Prostate gland (tissue), 2 donors: ENCODE data around the gene HOXA7. TPM values are rescaled to one million over a fixed set of nuclear protein-coding genes. Genes with fewer than 3 reads are reported as not detected.

Experiments used
- DNase-seq: peaks from one replicate; pipeline ENCODE4 v3.0.0-alpha.2; 2019; ENCODE audit warnings: low spot score
- H3K27ac ChIP-seq, 2 donors: fragments of 200-600 bp; sonication (generic); 2 replicates each; pipeline ENCODE4 v1.5.1; 2017 to 2019
- H3K27me3 ChIP-seq: fragments of 200-600 bp; sonication (generic); replicated peaks from 2 replicates; pipeline ENCODE4 v1.5.1; 2019; ENCODE audit not compliant: insufficient read depth
- H3K36me3 ChIP-seq, 2 donors: fragments of 200-600 bp; sonication (generic); 1 replicate in 1 of 2; 2 replicates in 1 of 2; pipeline versions ENCODE4 v1.5.1 to v1.8.1; 2017 to 2019
- H3K4me1 ChIP-seq: fragments of 200-600 bp; sonication (generic); replicated peaks from 2 replicates; pipeline ENCODE4 v1.5.1; 2019
- H3K4me3 ChIP-seq, 2 donors: fragments of 200-600 bp; sonication (generic); 2 replicates each; pipeline ENCODE4 v1.5.1; 2017 to 2019
- H3K9me3 ChIP-seq: fragments of 200-600 bp; sonication (generic); 2 replicates; pipeline ENCODE4 v1.5.1; 2017
- CTCF ChIP-seq, 4 experiments: fragments of 200-600 bp in 2 of 4; fragments of 450-650 bp in 2 of 4; sonication (generic) in 2 of 4; IDR thresholded peaks; 1 replicate in 3 of 4; 2 replicates in 1 of 4; pipeline ENCODE4 v1.5.1; 2016 to 2019; ENCODE audit warnings: antibody characterized with exemption in 4 of 4, mild to moderate bottlenecking in 2 of 4, moderate library complexity in 2 of 4
- POLR2A ChIP-seq: fragments of 450-650 bp; IDR thresholded peaks from one replicate; pipeline ENCODE4 v1.6.1; 2016; ENCODE audit warnings: antibody characterized with exemption, mild to moderate bottlenecking
- POLR2AphosphoS5 ChIP-seq: sonication (generic); formaldehyde crosslinking; IDR thresholded peaks from one replicate; pipeline ENCODE4 v1.6.1; 2017; ENCODE audit warnings: antibody characterized with exemption
- WGBS: methylation state at CpG from one replicate; pipeline ENCODE4 v1.1.5; 2018; 5-methylcytosine and 5-hydroxymethylcytosine counted together
- intact Hi-C: fragments of 100-400 bp; cut with DNase I; formaldehyde crosslinking; loops from one replicate; pipeline ENCODE4 v1.14.2; 2022
- total RNA-seq, 2 donors: library from RNA; depleted of rRNA; stranded (reverse); fragments of >200 nt; gene quantifications; one replicate each; pipeline ENCODE4 v1.1.0, GENCODE V29; 2016

Gene HOXA7
- total RNA-seq, 2 donors from 2014 or later = 2.2 to 4.6 TPM

- WGBS = 14% methylated on average over 22 of the region's 22 CpGs
- Histone ChIP-seq H3K4me3 (peak overlapping the region; percentile 35 to 90), H3K36me3 (no peaks in the 10 kb centered on the region), H3K27ac (peak overlapping the region; percentile 96 to 97), H3K4me1 (peaks cover 16% of the 10 kb centered on the region), H3K9me3 (no peaks in the 10 kb centered on the region), H3K27me3 (no peaks in the 10 kb centered on the region)
- intact Hi-C loops = no loop called here
- TF ChIP-seq CTCF (IDR thresholded peaks at IDR 0.05) (no peak), POLR2A (peak; percentile 54), POLR2AphosphoS5 (peak; percentile 45)
- DNase-seq = peak; percentile 71
Observed at GRCh38 chr7:27189295-27189996, 33.0 kb upstream of the HOXA7 start.

DNA sequence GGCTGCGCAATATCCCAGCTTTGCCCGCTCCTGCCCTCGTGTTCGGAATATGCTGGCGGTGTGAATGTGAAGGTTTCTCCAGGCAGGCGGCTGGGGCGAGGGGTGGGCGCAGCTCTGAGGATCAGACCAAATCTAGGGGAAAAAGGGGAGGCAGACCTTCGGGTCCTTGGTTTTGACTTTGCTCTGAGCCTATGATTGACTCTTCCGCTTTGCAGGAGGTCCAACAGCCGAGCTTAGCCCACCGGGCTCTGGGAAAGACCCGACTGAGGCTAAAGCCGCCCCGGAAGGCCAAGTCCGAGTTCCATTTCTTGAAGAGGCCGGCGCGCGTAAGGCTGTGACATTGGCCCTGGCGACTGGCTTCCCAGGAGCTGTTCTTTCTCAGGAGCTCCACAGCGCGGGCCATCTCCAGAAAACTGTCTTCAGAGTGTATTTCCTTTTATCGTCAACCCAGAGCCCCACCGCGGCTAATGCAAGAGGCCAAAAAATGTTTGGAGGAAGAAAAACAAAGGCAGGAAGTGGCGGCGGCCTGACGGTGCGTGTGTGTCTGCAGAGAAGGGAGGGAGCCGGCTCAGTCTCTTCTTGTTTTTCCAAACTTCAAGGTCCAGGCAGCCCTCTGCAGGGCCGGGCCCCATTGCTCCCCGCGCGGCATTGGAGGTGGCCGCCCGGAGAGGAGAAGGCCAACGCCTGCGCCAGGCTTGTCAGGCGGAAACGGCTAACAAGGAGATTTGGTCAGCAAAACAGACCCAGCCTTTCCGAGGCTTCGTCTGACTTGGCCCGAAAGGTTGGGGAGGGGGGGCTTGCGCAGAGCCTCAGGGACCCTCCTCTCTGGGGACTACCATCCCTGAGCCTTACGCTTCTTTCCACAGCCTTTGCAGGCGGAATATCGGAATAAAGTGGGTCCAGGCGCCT lies 32.2 kb upstream of the HOXA7 start:
- Histone ChIP-seq H3K27me3 (no peaks in the 10 kb centered on the region), H3K9me3 (no peaks in the 10 kb centered on the region), H3K36me3 (no peaks in the 10 kb centered on the region), H3K4me1 (peaks cover 16% of the 10 kb centered on the region), H3K4me3 (peak overlapping the region; percentile 35 to 90), H3K27ac (peak overlapping the region; percentile 96 to 97)
- TF ChIP-seq POLR2A = no peak
- no peak for DNase-seq
- intact Hi-C loops = no loop called here
- 6% methylated on average over 49 of the region's 49 CpGs for WGBS

DNA sequence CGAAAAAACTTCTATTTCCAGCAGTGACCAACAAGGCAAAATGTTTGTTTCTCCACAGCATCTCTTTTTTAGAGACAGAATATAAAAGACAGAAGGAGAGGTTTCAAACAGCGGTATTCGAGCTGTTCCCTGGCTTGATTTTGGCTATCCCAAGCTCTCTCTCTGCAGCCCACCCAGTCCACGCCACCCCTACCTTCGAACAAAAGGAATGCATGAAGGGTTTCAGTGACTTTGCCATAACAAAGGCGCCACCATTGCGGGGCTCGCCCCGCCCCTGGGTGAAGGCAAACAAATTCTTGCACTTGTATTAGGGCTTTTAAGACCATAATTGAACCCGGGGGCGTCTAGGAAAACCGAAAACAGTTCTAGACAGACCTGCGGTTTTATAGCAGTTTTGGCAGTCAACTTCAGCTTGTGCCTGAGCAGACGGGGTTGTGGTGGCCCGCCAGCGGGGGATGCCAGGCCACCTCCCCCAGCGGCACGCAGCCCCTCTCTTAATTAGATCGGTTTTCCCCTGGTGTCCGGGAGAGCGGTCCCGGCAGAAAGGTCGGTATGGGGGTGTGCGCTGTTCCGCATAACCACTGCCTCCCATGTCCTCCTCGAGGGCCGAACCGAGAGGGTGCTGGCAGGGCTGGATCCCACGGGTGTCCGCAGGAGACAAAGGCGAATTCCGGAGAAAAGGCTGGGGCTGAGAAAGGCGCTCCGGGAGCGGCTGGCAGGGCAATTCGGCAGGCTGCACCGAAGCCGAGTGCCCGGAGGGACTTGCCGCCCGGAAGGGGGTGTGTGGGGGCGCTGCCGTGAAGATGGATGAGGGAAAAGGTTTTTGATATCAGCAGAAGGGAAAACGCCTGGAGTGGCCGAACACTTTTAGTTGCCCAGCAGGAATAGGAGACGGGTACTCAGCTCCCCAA lies 31.3 kb upstream of the HOXA7 start:
- TF ChIP-seq CTCF (IDR thresholded peaks at IDR 0.05) (no peak), POLR2AphosphoS5 (no peak), POLR2A (no peak)
- peak overlapping the region; percentile 35 to 90 for H3K4me3 ChIP-seq
- intact Hi-C loops = no loop called here
- peaks cover 16% of the 10 kb centered on the region for H3K4me1 ChIP-seq
- WGBS = 1% methylated on average over 46 of the region's 46 CpGs
- H3K27me3 ChIP-seq = no peaks in the 10 kb centered on the region
- no peak for DNase-seq
- no peaks in the 10 kb centered on the region for H3K9me3 ChIP-seq
- peak overlapping the region; percentile 96 to 97 for H3K27ac ChIP-seq
- no peaks in the 10 kb centered on the region for H3K36me3 ChIP-seq

DNA sequence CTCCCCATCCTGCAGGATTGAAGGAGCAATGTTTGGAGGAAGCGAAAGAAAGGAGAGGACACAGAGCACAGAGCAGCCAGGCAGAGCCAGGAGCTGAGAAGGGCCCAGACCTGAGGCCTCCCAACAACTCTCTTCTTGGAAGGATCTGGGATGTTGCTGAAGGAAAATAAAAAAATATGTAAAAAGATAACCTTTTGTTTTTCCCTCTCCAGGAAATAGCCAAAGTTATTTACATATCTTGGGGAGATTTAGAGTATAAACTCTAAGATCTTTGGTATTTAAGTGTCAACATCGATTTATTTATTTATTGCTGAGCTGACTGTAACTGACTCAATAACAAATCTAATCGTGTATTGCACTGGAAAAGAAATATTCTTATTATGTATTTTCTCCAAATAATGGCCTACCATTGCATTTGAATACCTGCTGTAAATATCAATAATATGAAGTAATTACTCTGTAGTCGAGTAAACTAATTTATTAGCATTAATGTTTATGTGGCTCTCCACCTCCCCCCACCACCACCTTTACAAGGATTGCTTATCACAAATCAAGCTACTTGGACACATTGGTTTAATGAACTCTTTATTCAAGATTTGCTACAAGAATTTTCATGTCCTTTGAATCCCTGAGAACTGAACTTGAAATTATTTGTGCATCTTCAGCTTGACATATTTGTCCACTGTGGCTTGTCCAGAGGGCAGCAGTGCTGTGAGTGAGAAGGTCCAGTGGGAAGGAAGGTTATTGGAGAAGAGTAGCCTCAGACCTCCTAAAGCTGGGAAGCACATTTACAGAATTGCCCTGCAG lies 30.4 kb upstream of the HOXA7 start:
- intact Hi-C loops = no loop called here
- Histone ChIP-seq H3K9me3 (no peaks in the 10 kb centered on the region), H3K36me3 (no peaks in the 10 kb centered on the region), H3K4me1 (peaks cover 16% of the 10 kb centered on the region), H3K4me3 (peak overlapping the region; percentile 62 to 90), H3K27me3 (no peaks in the 10 kb centered on the region), H3K27ac (peak overlapping the region; percentile 96 to 97)
- TF ChIP-seq CTCF (IDR thresholded peaks at IDR 0.05) (no peak), POLR2A (no peak), POLR2AphosphoS5 (no peak)
- no peak for DNase-seq
- 9% methylated on average over 4 of the region's 4 CpGs for WGBS
